SK-N-SH (cell line): Measurements from ENCODE around the gene LRRIQ4. TPM values are rescaled to one million over a fixed set of nuclear protein-coding genes. Genes with fewer than 3 reads are reported as not detected.

Experiments used
- CTCF ChIA-PET: fragments of 300-600, 350-600 bp; formaldehyde crosslinking; extraction: SDS; loops from one replicate; lab custom pipeline; 2021; lab: Yijun Ruan, JAX
- POLR2A ChIA-PET: fragments of 350-600 bp; sonication (Branson Sonifier 250); formaldehyde crosslinking; extraction: SDS; loops from one replicate; lab custom pipeline; 2020; ENCODE audit warnings: antibody characterized with exemption, inconsistent platforms; lab: Yijun Ruan, JAX
- DNase-seq: peaks from one replicate; pipeline ENCODE4 v3.0.0; 2012
- H2AFZ ChIP-seq: fragments of 200-600 bp; sonication (generic); 2 replicates; pipeline ENCODE4 v1.8.1; 2016; ENCODE audit warnings: antibody characterized with exemption, mild to moderate bottlenecking, low read depth
- H3F3A ChIP-seq: fragments of 200-600 bp; sonication (generic); replicated peaks from 2 replicates; pipeline ENCODE3; 2016; ENCODE audit warnings: antibody characterized with exemption, mild to moderate bottlenecking; ENCODE audit not compliant: insufficient read depth
- H3K27ac ChIP-seq, 2 experiments: fragments of 200-500 bp in 1 of 2; fragments of 200-600 bp in 1 of 2; sonication (Bioruptor generic) in 1 of 2; sonication (generic), shearing (Covaris generic) in 1 of 2; 2 replicates each; pipeline versions ENCODE4 v1.5.1 to v1.6.1; 2014 to 2016; ENCODE audit warnings: low read depth in 2 of 2, inconsistent platforms in 1 of 2, low read length in 1 of 2, mild to moderate bottlenecking in 1 of 2, mixed read lengths in 1 of 2
- H3K27me3 ChIP-seq: fragments of 200-600 bp; sonication (generic), shearing (Covaris generic); 2 replicates; pipeline ENCODE4 v1.6.1; 2016; ENCODE audit warnings: mixed run types; ENCODE audit not compliant: insufficient read depth
- H3K36me3 ChIP-seq, 2 experiments: fragments of 200-500 bp in 1 of 2; fragments of 200-600 bp in 1 of 2; sonication (Bioruptor generic) in 1 of 2; sonication (generic) in 1 of 2; replicated peaks in 1 of 2; 2 replicates each; pipeline versions ENCODE3 to v1.5.1; 2014 to 2016; ENCODE audit warnings: low read length in 1 of 2, mild to moderate bottlenecking in 1 of 2; ENCODE audit not compliant: insufficient read depth in 2 of 2, control insufficient read depth in 1 of 2
- H3K4me1 ChIP-seq, 2 experiments: fragments of 200-500 bp in 1 of 2; fragments of 200-600 bp in 1 of 2; sonication (Bioruptor generic) in 1 of 2; sonication (generic), shearing (Covaris generic) in 1 of 2; 2 replicates each; pipeline versions ENCODE4 v1.5.1 to v1.6.1; 2014 to 2016; ENCODE audit warnings: low read depth in 1 of 2, low read length in 1 of 2, mixed run types in 1 of 2; ENCODE audit not compliant: insufficient read depth in 2 of 2, control insufficient read depth in 1 of 2
- H3K4me2 ChIP-seq: fragments of 200-600 bp; sonication (generic), shearing (Covaris generic); 2 replicates; pipeline ENCODE4 v1.6.1; 2017; ENCODE audit warnings: mixed run types
- H3K4me3 ChIP-seq, 2 experiments: fragments of 200-500 bp in 1 of 2; fragments of 200-600 bp in 1 of 2; sonication (Bioruptor generic) in 1 of 2; sonication (generic), shearing (Covaris generic) in 1 of 2; 2 replicates each; pipeline versions ENCODE4 v1.5.1 to v1.8.1; 2014 to 2016; ENCODE audit warnings: low read depth in 2 of 2, inconsistent platforms in 1 of 2, low read length in 1 of 2, mild to moderate bottlenecking in 1 of 2, mixed read lengths in 1 of 2, moderate library complexity in 1 of 2
- H3K79me2 ChIP-seq: fragments of 200-600 bp; sonication (generic); 2 replicates; pipeline ENCODE4 v1.8.1; 2017; ENCODE audit warnings: mild to moderate bottlenecking; ENCODE audit not compliant: insufficient read depth
- H3K9ac ChIP-seq: fragments of 200-600 bp; sonication (generic); 2 replicates; pipeline ENCODE4 v1.6.1; 2017; ENCODE audit warnings: mixed run types
- H3K9me2 ChIP-seq: fragments of 200-600 bp; sonication (generic); 2 replicates; pipeline ENCODE4 v1.6.1; 2017; ENCODE audit warnings: mixed run types
- H3K9me3 ChIP-seq: fragments of 200-600 bp; sonication (generic); 2 replicates; pipeline ENCODE4 v1.6.1; 2017; ENCODE audit warnings: mixed run types, mild to moderate bottlenecking, moderate library complexity
- H4K20me1 ChIP-seq: fragments of 200-600 bp; sonication (generic); 2 replicates; pipeline ENCODE4 v1.6.1; 2017; ENCODE audit warnings: mild to moderate bottlenecking, mixed run types; ENCODE audit not compliant: insufficient read depth
- CHD2 ChIP-seq: fragments of 150-350 bp; IDR thresholded peaks from 2 replicates; pipeline ENCODE4 v1.6.1; 2018; ENCODE audit warnings: low read length; ENCODE audit not compliant: partially characterized antibody
- CTCF ChIP-seq: fragments of 200-600 bp; sonication (generic); IDR thresholded peaks from 2 replicates; pipeline ENCODE4 v1.6.1; 2017; ENCODE audit warnings: antibody characterized with exemption, mild to moderate bottlenecking, moderate library complexity
- EP300 ChIP-seq, 2 experiments: IDR thresholded peaks; 2 replicates each; pipeline versions ENCODE4 v1.4.0 to v1.6.1; 2012; ENCODE audit warnings: borderline replicate concordance in 1 of 2, low read depth in 1 of 2, low read length in 1 of 2
- EZH2phosphoT487 ChIP-seq: fragments of 200-600 bp; sonication (generic); IDR thresholded peaks from 2 replicates; pipeline ENCODE4 v1.6.1; 2017; ENCODE audit warnings: low read depth, mixed run types, mild to moderate bottlenecking, antibody characterized with exemption, moderate library complexity, borderline replicate concordance
- FOSL2 ChIP-seq: IDR thresholded peaks from 2 replicates; pipeline ENCODE4 v1.4.0; 2012; ENCODE audit warnings: low read depth, mild to moderate bottlenecking, moderate library complexity, borderline replicate concordance
- GATA2 ChIP-seq: sonication (generic); formaldehyde crosslinking; IDR thresholded peaks from 2 replicates; pipeline ENCODE4 v1.5.0; 2020; ENCODE audit warnings: mild to moderate bottlenecking, missing genetic modification reagents
- IRF3 ChIP-seq: fragments of 150-350 bp; IDR thresholded peaks from 2 replicates; pipeline ENCODE4 v1.6.1; 2016; ENCODE audit warnings: mild to moderate bottlenecking, low read depth, low read length
- JUND ChIP-seq: IDR thresholded peaks from 2 replicates; pipeline ENCODE4 v1.4.0; 2012
- MAX ChIP-seq: IDR thresholded peaks from 2 replicates; pipeline ENCODE4 v1.4.0; 2012; ENCODE audit warnings: low read depth
- MEF2A ChIP-seq: IDR thresholded peaks from 2 replicates; pipeline ENCODE4 v1.4.0; 2012; ENCODE audit warnings: low read depth, borderline replicate concordance
- MXI1 ChIP-seq: IDR thresholded peaks from 2 replicates; pipeline ENCODE4 v1.6.1; 2012; ENCODE audit warnings: mild to moderate bottlenecking, low read depth, low read length, improper control_type of control experiment
- NFIC ChIP-seq: IDR thresholded peaks from 2 replicates; pipeline ENCODE4 v1.4.0; 2012; ENCODE audit warnings: borderline replicate concordance
- PBX3 ChIP-seq: IDR thresholded peaks from 2 replicates; pipeline ENCODE4; 2012
- RAD21 ChIP-seq: IDR thresholded peaks from 2 replicates; pipeline ENCODE4 v1.6.1; 2012; ENCODE audit warnings: mild to moderate bottlenecking, low read length
- RCOR1 ChIP-seq: fragments of 150-350 bp; IDR thresholded peaks from 2 replicates; pipeline ENCODE4 v1.6.1; 2017; ENCODE audit warnings: antibody characterized with exemption, low read length
- RFX5 ChIP-seq: IDR thresholded peaks from 2 replicates; pipeline ENCODE4 v1.6.1; 2012; ENCODE audit warnings: mild to moderate bottlenecking, improper control_type of control experiment, low read length
- SMC3 ChIP-seq: IDR thresholded peaks from 2 replicates; pipeline ENCODE4 v1.6.1; 2012; ENCODE audit warnings: low read depth, low read length, improper control_type of control experiment
- TCF12 ChIP-seq: IDR thresholded peaks from 2 replicates; pipeline ENCODE4 v1.4.0; 2012
- USF1 ChIP-seq: IDR thresholded peaks from 2 replicates; pipeline ENCODE4 v1.4.0; 2012; ENCODE audit warnings: low read depth, borderline replicate concordance
- YY1 ChIP-seq: IDR thresholded peaks from 2 replicates; pipeline ENCODE4 v1.4.0; 2012; ENCODE audit warnings: low read depth, mild to moderate bottlenecking
- ZBTB33 ChIP-seq: IDR thresholded peaks from 2 replicates; pipeline ENCODE4 v1.4.0; 2012; ENCODE audit warnings: low read depth, borderline replicate concordance
- WGBS: methylation state at CpG from one replicate; pipeline ENCODE4 v1.1.6; 2017; ENCODE audit warnings: low lambda C conversion rate; 5-methylcytosine and 5-hydroxymethylcytosine counted together
- polyA plus RNA-seq, 3 experiments: library from polyadenylated mRNA; depleted of rRNA; stranded (reverse); fragments of >200 nt; gene quantifications; 2 replicates each; pipeline ENCODE4 v1.2.3, GENCODE V29; 2012

Gene LRRIQ4
- polyA plus RNA-seq, 1 of the 3 experiments (the other 2 are of a cell fraction): not detected

GRCh38 chr3:169836078-169836941, 23.6 kb downstream of the LRRIQ4 start:
- Histone ChIP-seq H3K36me3 (no peaks in the 10 kb centered on the region), H3K27ac (no peak overlapping the region), H3K9ac (no peak overlapping the region), H3K9me2 (no peaks in the 10 kb centered on the region), H3K4me2 (no peak overlapping the region), H3K79me2 (no peaks in the 10 kb centered on the region), H3K4me3 (no peak overlapping the region), H3K27me3 (no peaks in the 10 kb centered on the region), H2AFZ (peak overlapping the region; percentile 51; the same call in 1 of the 2 replicates), H4K20me1 (no peaks in the 10 kb centered on the region), H3K9me3 (no peaks in the 10 kb centered on the region), H3F3A (no peaks in the 10 kb centered on the region), H3K4me1 (peaks cover 0 to 4% of the 10 kb centered on the region in 2 experiments; a peak in 1 of 4 replicates)
- ChIA-PET CTCF (no interaction called here), POLR2A (no interaction called here)
- WGBS: 69% methylated on average over 5 of the region's 5 CpGs
- no peak for DNase-seq
- no peak for TF ChIP-seq RFX5
- TF ChIP-seq RCOR1: no peak

- Histone ChIP-seq H3K9ac (no peak overlapping the region), H3K27ac (no peak overlapping the region), H3K9me2 (no peaks in the 10 kb centered on the region), H3K4me3 (no peak overlapping the region), H3F3A (no peaks in the 10 kb centered on the region), H3K36me3 (no peaks in the 10 kb centered on the region), H3K79me2 (no peaks in the 10 kb centered on the region), H3K9me3 (no peaks in the 10 kb centered on the region), H3K4me2 (no peak overlapping the region), H4K20me1 (no peaks in the 10 kb centered on the region), H2AFZ (peak overlapping the region; percentile 51; the same call in 1 of the 2 replicates), H3K27me3 (no peaks in the 10 kb centered on the region), H3K4me1 (peaks cover 0 to 4% of the 10 kb centered on the region in 2 experiments; a peak in 1 of 4 replicates)
- POLR2A ChIA-PET: no interaction called here
- DNase-seq: no peak
- CTCF ChIA-PET: no interaction called here
- TF ChIP-seq PBX3 (no peak), JUND (no peak), MXI1 (no peak), ZBTB33 (no peak), GATA2 (no peak), MAX (no peak), EZH2phosphoT487 (no peak), RAD21 (no peak), SMC3 (no peak), CTCF (no peak), TCF12 (no peak), FOSL2 (no peak), YY1 (no peak), NFIC (no peak), USF1 (no peak), IRF3 (no peak), CHD2 (no peak), MEF2A (no peak), EP300 (IDR thresholded peaks at IDR 0.05; ENCODE audit: borderline replicate concordance in 1 of 2, low read depth in 1 of 2, low read length in 1 of 2) (no peak)
- 92% methylated on average over 3 of the region's 3 CpGs for WGBS
These were observed 24.2 kb downstream of the LRRIQ4 start for GRCh38 chr3:169836942-169837275.
